Epidermal melanocyte (primary cell): ENCODE data around the gene TBC1D4.

ENCODE experiments used
- DNase-seq: peaks from one replicate; pipeline ENCODE4 v3.0.0; 2011; ENCODE audit warnings: low spot score; ENCODE audit not compliant: insufficient read length

The TBC1D4 gene

DNA sequence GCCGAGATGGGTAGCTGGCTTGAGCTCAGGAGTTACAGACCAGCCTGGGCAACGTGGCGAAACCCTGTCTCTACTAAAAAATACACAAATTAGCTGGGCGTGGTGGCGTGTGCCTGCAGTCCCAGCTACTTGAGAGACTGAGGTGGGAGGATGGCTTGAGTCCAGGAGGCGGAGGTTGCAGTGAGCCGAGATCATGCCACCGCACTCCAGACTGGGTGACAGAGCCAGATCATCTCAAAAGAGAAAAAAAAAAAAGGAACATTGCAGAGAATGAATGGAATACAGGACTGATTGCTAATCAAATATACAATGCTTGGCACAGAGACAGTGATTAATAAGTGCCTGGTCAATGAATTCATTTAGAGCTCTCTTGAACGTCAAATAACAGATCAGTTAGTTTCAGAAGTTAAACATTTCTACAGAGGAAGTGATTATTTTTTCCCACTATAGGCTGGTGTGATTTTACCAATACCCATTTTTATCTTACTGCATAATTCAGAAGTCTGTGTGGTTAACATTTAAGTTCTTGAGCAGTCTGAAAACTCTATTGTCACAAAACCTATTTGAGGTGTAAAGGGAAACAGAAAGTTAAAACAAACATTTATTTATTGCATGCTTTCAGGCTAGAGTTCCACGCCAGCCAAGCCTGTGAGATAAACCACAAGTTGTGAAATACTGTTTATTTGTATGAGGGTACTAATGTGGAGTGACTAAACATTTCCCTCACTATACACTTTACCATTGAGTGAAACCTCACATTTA lies 7.7 kb upstream of the TBC1D4 start:
- no peak for DNase-seq

DNA sequence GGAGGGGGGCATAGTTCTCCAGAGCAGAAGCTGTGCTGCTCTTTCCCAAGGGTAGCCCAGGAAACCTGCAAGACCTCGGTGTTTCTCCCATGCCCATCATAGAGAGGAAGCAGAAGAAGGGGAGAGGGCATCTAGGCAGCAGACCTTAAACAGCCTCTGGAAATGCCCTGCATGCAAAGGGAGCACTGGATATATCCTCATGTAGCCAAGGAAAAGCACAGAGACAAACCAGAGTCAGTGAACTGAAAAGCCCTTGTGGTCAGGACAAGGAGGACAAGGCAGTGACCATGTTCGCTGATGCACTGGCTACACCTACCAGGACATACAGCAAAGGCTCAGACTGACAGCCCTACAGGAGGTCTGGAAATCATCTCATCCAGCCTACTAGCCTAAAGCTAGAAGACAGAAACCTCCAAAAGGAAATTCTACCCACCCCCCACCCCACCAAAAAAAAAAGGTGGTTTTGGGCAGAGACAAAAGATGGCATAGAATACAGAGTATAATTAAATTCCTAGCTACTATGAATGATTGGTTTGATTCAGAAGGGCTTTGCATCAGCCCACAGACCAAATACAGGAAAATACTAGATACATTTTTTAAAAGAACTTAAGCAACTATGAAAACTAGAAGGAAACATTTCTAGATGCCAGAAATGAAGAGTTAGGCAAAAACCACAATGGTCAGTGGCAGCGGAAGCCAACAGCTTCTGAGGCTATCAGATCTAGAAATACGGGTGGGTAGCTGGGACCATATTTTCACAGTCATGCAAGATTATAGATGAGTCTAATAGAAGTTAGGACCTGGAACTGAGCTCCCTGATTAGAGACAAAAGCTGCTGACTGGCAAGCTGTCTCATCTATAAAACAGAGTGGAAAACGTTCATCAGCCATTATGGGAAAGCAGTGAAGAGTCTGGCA lies 4.4 kb upstream of the TBC1D4 start:
- no peak for DNase-seq

GRCh38 chr13:75485286-75486062 lies 3.5 kb upstream of the TBC1D4 start:
- no peak for DNase-seq

DNA sequence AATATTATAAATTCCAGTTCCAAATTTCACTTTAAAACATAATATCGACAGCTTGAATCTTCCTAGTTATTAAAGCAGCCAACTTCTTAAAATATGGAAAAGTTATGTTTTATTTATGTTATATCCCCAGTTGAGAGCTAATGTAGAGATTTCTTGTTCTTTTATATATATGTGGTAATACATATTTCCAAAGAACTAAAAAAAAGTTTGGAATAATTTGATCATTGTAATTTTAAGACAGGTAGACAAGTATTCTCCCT lies 781 bp upstream of the TBC1D4 start:
- no peak for DNase-seq

DNA sequence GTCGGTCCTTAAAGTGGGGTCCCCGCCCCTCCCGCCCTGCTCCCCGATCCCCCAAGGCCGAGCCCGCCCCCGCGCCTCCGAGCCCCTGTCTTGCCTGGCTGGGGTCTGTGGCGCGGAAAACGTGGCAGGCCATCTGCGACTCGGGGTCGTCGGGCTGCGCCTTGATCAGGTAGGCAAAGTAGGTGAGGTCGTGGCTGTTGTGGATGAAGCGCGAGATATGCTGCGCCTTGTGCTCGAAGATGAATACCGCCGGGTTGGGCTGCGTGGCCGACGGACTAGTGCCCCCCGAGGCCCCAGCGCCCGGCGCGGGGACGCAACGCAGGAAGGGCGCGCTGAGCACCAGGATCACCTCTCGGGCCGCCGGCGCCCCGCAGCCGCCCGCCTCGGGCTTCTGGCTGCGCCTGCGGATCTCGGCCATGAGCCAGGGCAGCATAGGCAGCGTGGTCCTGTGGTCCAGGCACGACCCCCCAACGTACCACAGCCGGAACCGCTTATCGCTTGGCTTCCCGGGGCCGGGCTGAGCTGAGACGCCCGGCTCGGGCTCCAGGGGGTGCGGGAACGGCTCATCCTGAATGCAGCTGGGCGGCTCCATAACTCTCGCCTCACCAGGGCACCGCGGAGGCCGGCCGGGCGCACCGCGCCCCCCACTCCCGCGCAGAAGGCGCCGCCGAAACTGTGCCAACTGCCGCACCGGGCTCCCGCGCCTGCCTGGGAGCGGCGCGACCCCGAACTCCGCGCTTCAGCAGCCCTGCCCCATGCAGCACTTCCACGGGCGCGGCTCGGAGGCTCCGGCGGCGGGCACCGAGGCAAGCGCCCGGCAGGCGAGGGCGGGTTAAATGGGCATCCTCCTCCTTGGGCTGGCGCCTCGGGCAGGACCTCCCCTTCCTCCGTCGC lies 546 bp downstream of the TBC1D4 start:
- DNase-seq = no peak

GRCh38 chr13:75480671-75481175 lies 1.2 kb downstream of the TBC1D4 start:
- DNase-seq = no peak

DNA sequence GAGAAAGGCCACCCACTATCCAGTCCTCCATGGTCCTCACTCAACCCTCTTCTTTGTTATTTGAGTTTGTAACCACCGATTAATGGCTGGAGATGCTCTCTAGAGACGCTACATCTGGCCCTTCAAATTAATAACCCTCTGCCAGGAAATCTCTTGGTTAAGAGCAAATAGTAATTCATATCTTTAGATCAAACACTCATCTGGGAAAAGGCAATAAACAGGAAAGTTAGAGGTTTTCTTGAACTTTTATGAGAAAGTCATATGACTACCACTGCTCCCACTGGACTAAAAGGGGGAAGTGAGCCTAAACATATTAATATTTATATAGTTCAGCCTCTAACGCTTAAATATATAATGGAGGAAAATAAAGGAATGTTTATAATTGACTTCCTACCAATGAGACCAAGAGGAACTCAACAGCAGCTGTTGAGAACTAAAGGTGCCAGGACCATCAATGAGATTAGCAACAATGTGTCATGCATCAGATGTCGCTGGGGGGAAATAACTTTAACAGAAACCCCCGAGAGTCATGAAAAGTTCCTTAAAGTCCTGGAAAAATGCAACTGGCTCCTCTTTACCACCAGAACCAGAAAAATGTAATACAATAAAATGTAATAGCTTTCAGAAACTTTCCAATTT lies 2.7 kb downstream of the TBC1D4 start:
- DNase-seq = no peak

DNA sequence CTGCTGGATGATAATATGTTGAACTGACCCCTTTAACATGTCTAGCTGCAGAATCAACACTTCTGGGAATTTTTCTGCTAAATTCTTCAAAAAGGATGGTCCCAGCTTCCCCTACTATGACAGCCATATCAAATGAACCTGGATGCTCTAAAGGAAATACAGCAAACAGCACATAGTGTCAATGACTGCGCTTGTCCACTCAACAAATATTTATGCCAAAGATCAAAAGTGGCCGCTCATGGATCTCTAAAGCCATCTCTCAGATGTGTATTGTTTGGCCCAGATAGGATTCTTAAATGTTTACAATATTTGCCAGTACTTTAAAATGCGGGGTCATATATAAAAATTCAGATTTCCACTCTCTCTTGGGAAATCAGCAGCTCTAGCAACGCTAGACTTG lies 3.3 kb downstream of the TBC1D4 start:
- no peak for DNase-seq

DNA sequence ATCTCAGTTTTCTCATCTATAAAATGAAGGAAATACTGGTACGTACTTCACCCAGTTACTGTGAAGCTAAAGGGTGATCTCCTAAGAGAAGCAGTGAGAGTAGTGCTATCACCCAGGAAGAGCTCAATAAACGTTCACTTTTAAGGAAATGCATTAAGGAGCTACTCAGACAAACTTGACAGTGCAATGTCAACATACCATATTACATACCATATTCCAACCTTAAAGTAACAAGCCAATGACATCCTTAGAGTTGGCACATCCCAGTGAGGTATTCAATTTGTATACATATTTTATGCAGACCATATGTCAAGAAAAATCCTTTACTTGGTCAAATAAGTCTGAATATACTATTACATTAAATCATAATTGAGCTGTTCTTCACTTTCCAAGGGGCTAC lies 7.0 kb downstream of the TBC1D4 start:
- no peak for DNase-seq

- no peak for DNase-seq
Measured at GRCh38 chr13:75473468-75473867, 8.5 kb downstream of the TBC1D4 start.

- DNase-seq = no peak
Measured at GRCh38 chr13:75470676-75471075, 11.3 kb downstream of the TBC1D4 start.

DNA sequence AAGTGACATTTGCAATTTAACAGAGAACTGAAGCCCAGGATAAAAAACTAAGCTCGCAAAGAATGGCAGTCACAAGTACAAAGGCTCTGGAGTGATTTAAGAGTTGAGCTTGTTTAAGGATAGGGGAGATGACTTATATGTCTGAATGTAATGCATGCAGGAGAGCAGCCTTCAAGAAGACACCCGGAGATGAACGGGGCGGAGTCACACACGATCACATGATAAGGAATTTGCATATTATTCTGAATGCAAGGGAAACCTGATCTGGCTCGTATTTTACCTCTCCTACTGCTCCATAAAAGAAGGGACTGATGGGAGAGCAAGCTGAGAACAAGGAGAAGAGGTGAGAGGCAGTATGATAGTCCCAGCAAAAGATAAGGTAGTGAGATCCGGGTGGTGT lies 12.9 kb downstream of the TBC1D4 start:
- DNase-seq = no peak

- no peak for DNase-seq
Measured at GRCh38 chr13:75468602-75469001, 13.4 kb downstream of the TBC1D4 start.

GRCh38 chr13:75468098-75468497 lies 13.9 kb downstream of the TBC1D4 start:
- DNase-seq = no peak

- no peak for DNase-seq
Measured at GRCh38 chr13:75467040-75467728, 14.8 kb downstream of the TBC1D4 start.

- DNase-seq = no peak
Measured at GRCh38 chr13:75465236-75465635, 16.7 kb downstream of the TBC1D4 start.

DNA sequence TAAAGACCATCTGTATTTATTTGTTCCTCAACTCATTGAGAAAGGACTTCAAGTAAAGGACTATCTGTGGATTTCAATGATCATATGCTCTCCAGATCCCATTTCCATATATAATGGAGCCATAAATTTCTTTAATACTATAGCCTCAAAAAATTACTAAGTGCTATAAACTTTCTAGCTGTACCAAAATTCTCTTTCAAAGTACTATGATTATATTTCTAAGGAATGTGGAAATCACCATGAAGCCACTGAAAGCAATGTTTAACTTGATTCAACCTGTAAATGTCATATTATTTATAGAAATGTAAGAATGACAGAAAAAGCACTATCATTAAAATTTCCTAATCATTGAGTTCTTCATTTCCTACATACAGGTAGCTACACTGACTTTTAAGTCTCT lies 20.7 kb downstream of the TBC1D4 start:
- DNase-seq = no peak

DNA sequence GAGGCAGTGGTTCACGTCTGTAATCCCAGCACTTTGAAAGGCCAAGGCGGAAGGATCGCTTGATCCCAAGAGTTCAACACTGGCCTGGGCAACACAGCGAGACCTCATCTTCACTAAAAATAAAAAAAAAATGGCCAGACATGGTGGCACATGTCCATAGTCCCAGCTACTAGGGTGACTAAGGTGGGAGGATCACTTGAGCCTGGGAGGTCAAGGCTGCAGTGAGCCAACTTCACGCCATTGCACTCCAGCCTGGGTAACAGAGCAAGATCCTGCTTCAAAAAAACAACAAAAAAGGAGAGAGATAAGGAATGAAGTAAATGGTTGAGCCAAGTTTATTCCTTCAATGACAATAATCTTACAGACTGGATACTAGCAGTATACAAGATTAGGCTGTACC lies 21.3 kb downstream of the TBC1D4 start:
- no peak for DNase-seq

- DNase-seq = no peak
Measured at GRCh38 chr13:75458696-75459422, 23.1 kb downstream of the TBC1D4 start.
